Measurements from ENCODE around the gene TRPM2. TPM values are rescaled to one million over a fixed set of nuclear protein-coding genes. Genes with fewer than 3 reads are reported as not detected.
A peak's percentile ranks its signal among the peaks of the same experiment; 100 is the strongest.

The TRPM2 gene
- total and polyA plus RNA-seq, 5 donors from 2014 or later: 0.38 to 3.1 (median 1.1) TPM

- Mint-ChIP-seq H3K9me3 (no peaks in the 10 kb centered on the region), H3K36me3 (peaks cover 5% of the 10 kb centered on the region), H3K27ac (no peak overlapping the region), H3K4me3 (no peak overlapping the region), H3K4me1 (peaks cover 5 to 12% (median 10%) of the 10 kb centered on the region in 4 donors), H3K27me3 (peaks cover 4% of the 10 kb centered on the region)
- Histone ChIP-seq H3K27ac (ENCODE audit: insufficient read depth, low read length, poor library complexity, severe bottlenecking) (no peak overlapping the region), H3K4me3 (ENCODE audit: low read depth, low read length) (no peak overlapping the region), H3K4me1 (ENCODE audit: control insufficient read depth, insufficient read depth, low read length, poor library complexity, severe bottlenecking) (peaks cover 5% of the 10 kb centered on the region), H3K9me3 (ENCODE audit: control insufficient read depth in 2 of 2, low read length in 2 of 2) (no peaks in the 10 kb centered on the region), H3K27me3 (ENCODE audit: control insufficient read depth, insufficient read depth, low read length) (no peaks in the 10 kb centered on the region), H3K36me3 (ENCODE audit: control insufficient read depth, insufficient read depth, low read length) (peaks cover 2% of the 10 kb centered on the region)
- DNase-seq (no peak), ATAC-seq (ENCODE audit: low read depth in 2 of 2) (no peak)
These were observed 19.7 kb upstream of the TRPM2 start for GRCh38 chr21:44333509-44334328.

DNA sequence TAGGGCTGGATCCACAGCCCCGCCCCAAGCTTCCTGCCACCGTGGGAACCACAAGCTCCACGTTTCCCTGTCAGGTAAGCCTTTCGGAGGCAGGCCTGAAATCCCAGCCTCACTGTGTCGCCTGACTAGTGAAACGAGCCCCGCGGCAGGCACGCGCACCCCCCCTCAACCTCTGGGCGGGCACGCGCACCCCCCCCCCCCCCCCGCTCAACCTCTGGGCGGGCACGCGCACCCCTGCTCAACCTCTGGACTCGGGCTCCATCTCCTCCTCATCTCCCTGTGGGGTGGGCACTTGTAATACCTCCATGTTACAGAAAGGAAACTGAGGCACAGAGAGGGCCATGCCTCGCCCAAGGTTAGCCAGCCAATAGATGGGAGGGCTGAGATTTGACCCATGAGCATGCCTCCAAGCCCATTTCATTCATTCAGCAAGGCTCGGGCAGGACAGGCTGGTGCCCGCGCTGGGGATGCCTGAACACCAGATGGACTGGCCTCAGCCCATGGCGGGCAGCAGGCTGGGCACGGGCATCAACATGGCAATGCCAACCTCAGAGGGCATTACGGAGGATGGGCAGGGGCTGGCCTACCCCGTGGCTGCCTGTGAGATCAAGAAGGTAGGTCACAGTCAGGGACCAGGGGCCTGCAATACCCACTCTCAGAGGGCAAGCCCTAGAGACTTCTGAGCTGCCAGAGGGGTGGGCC is 18.9 kb upstream of the TRPM2 start:
- Mint-ChIP-seq H3K4me1 (peaks cover 6 to 13% (median 11%) of the 10 kb centered on the region in 4 donors), H3K27ac (no peak overlapping the region), H3K4me3 (peak overlapping the region in 1 of 4 donors; percentile 8), H3K36me3 (peaks cover 5% of the 10 kb centered on the region), H3K9me3 (no peaks in the 10 kb centered on the region), H3K27me3 (peaks cover 8% of the 10 kb centered on the region)
- H3K9me3 ChIP-seq (ENCODE audit: control insufficient read depth in 2 of 2, low read length in 2 of 2): no peaks in the 10 kb centered on the region
- H3K27me3 ChIP-seq (ENCODE audit: control insufficient read depth, insufficient read depth, low read length): no peaks in the 10 kb centered on the region
- ATAC-seq (ENCODE audit: low read depth in 2 of 2): no peak
- peaks cover 2% of the 10 kb centered on the region for H3K36me3 ChIP-seq (ENCODE audit: control insufficient read depth, insufficient read depth, low read length)
- DNase-seq: no peak
- H3K27ac ChIP-seq (ENCODE audit: insufficient read depth, low read length, poor library complexity, severe bottlenecking): no peak overlapping the region
- H3K4me3 ChIP-seq (ENCODE audit: low read depth, low read length): no peak overlapping the region
- H3K4me1 ChIP-seq (ENCODE audit: control insufficient read depth, insufficient read depth, low read length, poor library complexity, severe bottlenecking): peaks cover 7% of the 10 kb centered on the region

- peaks cover 10 to 22% (median 18%) of the 10 kb centered on the region in 4 donors for H3K4me1 Mint-ChIP-seq
- H3K36me3 ChIP-seq (ENCODE audit: control insufficient read depth, insufficient read depth, low read length): peaks cover 2% of the 10 kb centered on the region
- H3K27ac Mint-ChIP-seq: no peak overlapping the region
These were observed 18.0 kb upstream of the TRPM2 start for GRCh38 chr21:44335266-44336059.

GRCh38 chr21:44337449-44337848 is 16.0 kb upstream of the TRPM2 start:
- H3K4me3 Mint-ChIP-seq: peak overlapping the region; percentile 78 to 93 (median 83)
- H3K4me1 Mint-ChIP-seq: peaks cover 10 to 27% (median 20%) of the 10 kb centered on the region in 4 donors
- Histone ChIP-seq H3K36me3 (ENCODE audit: control insufficient read depth, insufficient read depth, low read length) (peaks cover 2% of the 10 kb centered on the region), H3K27me3 (ENCODE audit: control insufficient read depth, insufficient read depth, low read length) (no peaks in the 10 kb centered on the region), H3K4me3 (ENCODE audit: low read depth, low read length) (no peak overlapping the region), H3K9me3 (ENCODE audit: control insufficient read depth in 2 of 2, low read length in 2 of 2) (no peaks in the 10 kb centered on the region), H3K4me1 (ENCODE audit: control insufficient read depth, insufficient read depth, low read length, poor library complexity, severe bottlenecking) (peaks cover 15% of the 10 kb centered on the region), H3K27ac (ENCODE audit: insufficient read depth, low read length, poor library complexity, severe bottlenecking) (peak overlapping the region; percentile 79)
- peaks cover 12% of the 10 kb centered on the region for H3K27me3 Mint-ChIP-seq
- H3K36me3 Mint-ChIP-seq: no peaks in the 10 kb centered on the region
- DNase-seq (no peak), ATAC-seq (ENCODE audit: low read depth in 2 of 2) (no peak)
- no peaks in the 10 kb centered on the region for H3K9me3 Mint-ChIP-seq
- peak overlapping the region; percentile 52 to 85 (median 78) for H3K27ac Mint-ChIP-seq

More at GRCh38 chr21:44335266-44336059, 18.0 kb upstream of the TRPM2 start:
- H3K4me1 ChIP-seq (ENCODE audit: control insufficient read depth, insufficient read depth, low read length, poor library complexity, severe bottlenecking): peaks cover 15% of the 10 kb centered on the region
- H3K4me3 ChIP-seq (ENCODE audit: low read depth, low read length): no peak overlapping the region
- Mint-ChIP-seq H3K4me3 (peak overlapping the region in 1 of 4 donors; percentile 8), H3K27me3 (peaks cover 12% of the 10 kb centered on the region), H3K36me3 (peaks cover 5% of the 10 kb centered on the region), H3K9me3 (no peaks in the 10 kb centered on the region)
- no peak overlapping the region for H3K27ac ChIP-seq (ENCODE audit: insufficient read depth, low read length, poor library complexity, severe bottlenecking)
- no peaks in the 10 kb centered on the region for H3K9me3 ChIP-seq (ENCODE audit: control insufficient read depth in 2 of 2, low read length in 2 of 2)
- H3K27me3 ChIP-seq (ENCODE audit: control insufficient read depth, insufficient read depth, low read length): no peaks in the 10 kb centered on the region
- DNase-seq (no peak), ATAC-seq (ENCODE audit: low read depth in 2 of 2) (no peak)

DNA sequence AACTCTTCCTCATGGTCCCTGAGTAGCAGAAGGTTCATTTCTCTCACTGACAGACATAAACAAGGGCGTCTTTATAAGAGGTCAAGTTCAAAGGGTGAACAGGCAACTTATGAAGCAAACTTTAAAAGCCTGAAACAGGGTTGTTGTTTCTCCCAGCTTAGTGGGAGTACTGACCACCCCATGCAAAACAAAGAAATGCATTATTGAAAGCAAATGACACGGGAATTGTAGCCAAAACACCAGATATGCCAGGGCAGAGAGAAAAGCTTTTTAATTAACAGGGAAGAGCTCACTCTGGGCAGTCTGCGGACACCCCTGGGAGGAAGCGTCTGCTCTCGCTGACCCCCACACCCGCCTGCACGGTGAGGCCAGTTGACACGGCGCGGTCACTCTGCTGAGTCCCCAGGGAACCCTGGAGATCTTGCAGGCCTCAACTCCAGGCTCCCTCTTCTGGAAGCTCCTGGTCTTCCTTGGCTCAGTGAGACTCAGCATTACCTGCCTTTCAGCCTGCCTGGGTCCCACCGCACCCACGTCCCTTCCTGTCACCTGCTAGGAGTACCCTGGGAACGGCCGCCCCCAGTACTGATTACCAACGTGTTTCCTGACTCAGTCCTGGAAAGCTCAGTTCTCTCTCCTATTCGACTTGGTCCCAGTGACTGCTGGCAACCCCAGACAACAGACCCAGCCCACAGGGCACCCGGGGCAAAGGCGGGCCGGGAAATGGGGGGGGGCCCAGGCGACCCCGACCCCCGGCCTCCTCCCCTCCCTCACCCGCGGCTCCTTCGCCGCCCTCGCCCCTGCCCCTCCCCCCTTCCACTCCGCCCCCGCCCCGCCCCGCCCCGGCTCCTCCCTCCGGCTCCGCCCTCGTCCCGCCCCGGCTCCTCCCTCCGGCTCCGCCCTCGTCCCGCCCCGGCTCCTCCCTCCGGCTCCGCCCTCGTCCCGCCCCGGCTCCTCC is 15.2 kb upstream of the TRPM2 start:
- ATAC-seq (ENCODE audit: low read depth in 2 of 2): peak in 1 of 2 donors; percentile 1

GRCh38 chr21:44338971-44339910 is 14.2 kb upstream of the TRPM2 start, which contains the start of gene CFAP410:
TSS of gene CFAP410 (minus strand) at chr21:44339390. CDS start at chr21:44339194, 196 bp downstream.
- H3K36me3 Mint-ChIP-seq: no peaks in the 10 kb centered on the region
- peak within 1 kb of the TSS; percentile 88 for H3K4me3 ChIP-seq (ENCODE audit: low read depth, low read length)
- H3K27ac Mint-ChIP-seq: peak within 1 kb of the TSS; percentile 96 to 99 (median 96)

More for the DNA sequence above, 15.2 kb upstream of the TRPM2 start:
- peaks cover 15% of the 10 kb centered on the region for H3K4me1 ChIP-seq (ENCODE audit: control insufficient read depth, insufficient read depth, low read length, poor library complexity, severe bottlenecking)
- Mint-ChIP-seq H3K4me3 (peak overlapping the region; percentile 78 to 93 (median 83)), H3K27ac (peak overlapping the region; percentile 52 to 85 (median 78)), H3K27me3 (peaks cover 12% of the 10 kb centered on the region), H3K36me3 (no peaks in the 10 kb centered on the region), H3K9me3 (no peaks in the 10 kb centered on the region), H3K4me1 (peaks cover 10 to 27% (median 20%) of the 10 kb centered on the region in 4 donors)
- peak in 2 of 3 donors; percentile 44 to 53 for DNase-seq
- H3K9me3 ChIP-seq (ENCODE audit: control insufficient read depth in 2 of 2, low read length in 2 of 2): no peaks in the 10 kb centered on the region
- no peak overlapping the region for H3K4me3 ChIP-seq (ENCODE audit: low read depth, low read length)
- H3K27me3 ChIP-seq (ENCODE audit: control insufficient read depth, insufficient read depth, low read length): no peaks in the 10 kb centered on the region
- H3K36me3 ChIP-seq (ENCODE audit: control insufficient read depth, insufficient read depth, low read length): no peaks in the 10 kb centered on the region
- peak overlapping the region; percentile 79 for H3K27ac ChIP-seq (ENCODE audit: insufficient read depth, low read length, poor library complexity, severe bottlenecking)

More at GRCh38 chr21:44338971-44339910, 14.2 kb upstream of the TRPM2 start, which contains the start of gene CFAP410:
- Mint-ChIP-seq H3K9me3 (no peaks in the 10 kb centered on the region), H3K4me1 (peaks cover 10 to 27% (median 20%) of the 10 kb centered on the region in 4 donors), H3K4me3 (peak within 1 kb of the TSS; percentile 88 to 94 (median 91)), H3K27me3 (peaks cover 12% of the 10 kb centered on the region)
- H3K9me3 ChIP-seq (ENCODE audit: control insufficient read depth in 2 of 2, low read length in 2 of 2): no peaks in the 10 kb centered on the region
- H3K27me3 ChIP-seq (ENCODE audit: control insufficient read depth, insufficient read depth, low read length): no peaks in the 10 kb centered on the region
- no peaks in the 10 kb centered on the region for H3K36me3 ChIP-seq (ENCODE audit: control insufficient read depth, insufficient read depth, low read length)
- peak; percentile 94 to 96 (median 95) for DNase-seq
- H3K27ac ChIP-seq (ENCODE audit: insufficient read depth, low read length, poor library complexity, severe bottlenecking): peak within 1 kb of the TSS; percentile 98
- ATAC-seq (ENCODE audit: low read depth in 2 of 2): peak; percentile 90
- H3K4me1 ChIP-seq (ENCODE audit: control insufficient read depth, insufficient read depth, low read length, poor library complexity, severe bottlenecking): peaks cover 15% of the 10 kb centered on the region

Data from CD4-positive, CD25-positive, alpha-beta regulatory T cell (primary cell).